ENCODE data around the gene INPP4B. TPM values are rescaled to one million over a fixed set of nuclear protein-coding genes. Genes with fewer than 3 reads are reported as not detected.

The INPP4B gene
- total RNA-seq, 1 experiment from 2014 or later, result 14.3 TPM

GRCh38 chr4:142874684-142875083 lies 28.6 kb upstream of the INPP4B start:
- DNase-seq (ENCODE audit: low read depth, low spot score), result no peak
- Histone ChIP-seq H3K79me2 (ENCODE audit: insufficient read depth, low read length) (no peaks in the 10 kb centered on the region), H2AFZ (ENCODE audit: low read depth, low read length, poor library complexity, severe bottlenecking) (no peak overlapping the region), H3K4me2 (ENCODE audit: low read length) (no peak overlapping the region), H3K27me3 (ENCODE audit: insufficient read depth, low read length) (no peaks in the 10 kb centered on the region), H4K20me1 (ENCODE audit: insufficient read depth) (no peaks in the 10 kb centered on the region), H3K27ac (ENCODE audit: low read depth, low read length) (no peak overlapping the region), H3K4me3 (replicated peaks in 1 of 2; ENCODE audit: low read depth in 1 of 2, low read length in 2 of 2) (no peak overlapping the region), H3K9ac (ENCODE audit: low read length) (no peak overlapping the region), H3K9me3 (ENCODE audit: control insufficient read depth in 1 of 2, insufficient read depth in 1 of 2, low read depth in 1 of 2, low read length in 2 of 2) (no peaks in the 10 kb centered on the region), H3K36me3 (ENCODE audit: control insufficient read depth in 1 of 2, insufficient read depth in 2 of 2, low read length in 2 of 2) (no peaks in the 10 kb centered on the region), H3K9me2 (ENCODE audit: insufficient read depth) (no peaks in the 10 kb centered on the region), H3K4me1 (ENCODE audit: control insufficient read depth in 1 of 2, insufficient read depth in 2 of 2, low read length in 2 of 2) (no peaks in the 10 kb centered on the region)
- intact Hi-C loops (cut with micrococcal nuclease), result no loop called here
- POLR2A ChIA-PET, result no interaction called here
- CTCF ChIA-PET, result interaction anchor here (0.9 kb wide), 1 partner anchor 111 kb away, joined by 3 read pairs; no protein-coding TSS in a partner anchor
- peak; percentile 67 for ATAC-seq
- BruUV-seq (replicated peaks), result no TSS peak
- RAD21 ChIA-PET (ENCODE audit: low non-redundant PET in 1 of 2, low total read pairs in 2 of 2, uncharacterized antibody in 2 of 2, unreplicated experiment in 2 of 2), result no interaction called here
- TF ChIP-seq SRF (IDR thresholded peaks at IDR 0.05; ENCODE audit: low read depth) (no peak), CTCF (IDR thresholded peaks at IDR 0.05 in 2 of 3, conservative IDR thresholded peaks at IDR 0.05 in 1 of 3; ENCODE audit: borderline replicate concordance in 1 of 3, insufficient read depth in 1 of 3, low read depth in 2 of 3, low read length in 2 of 3) (peak in 1 of 3 experiments; percentile 11; a peak in 1 of 6 replicates), RAD21 (IDR thresholded peaks at IDR 0.05; ENCODE audit: low read depth) (no peak), CEBPB (IDR thresholded peaks at IDR 0.05; ENCODE audit: low read depth) (no peak), YY1 (IDR thresholded peaks at IDR 0.05; ENCODE audit: extremely low read depth, insufficient replicate concordance, low read depth, low read length) (no peak), REST (IDR thresholded peaks at IDR 0.05; ENCODE audit: low read depth) (no peak)
